Liver (tissue), 9 donors: ENCODE measurements around the gene XG. TPM values are rescaled to one million over a fixed set of nuclear protein-coding genes. Genes with fewer than 3 reads are reported as not detected.

Source experiments
- DNase-seq: peaks from one replicate; pipeline ENCODE4 v3.0.0-alpha.2; 2017; ENCODE audit warnings: low spot score
- H3K27ac ChIP-seq, 2 donors: one replicate each; pipeline ENCODE4 v1.7.0; 2013; ENCODE audit warnings: inconsistent platforms in 2 of 2, low read length in 2 of 2, control low read depth in 1 of 2, low read depth in 1 of 2, mild to moderate bottlenecking in 1 of 2
- H3K27me3 ChIP-seq, 4 donors: one replicate each; pipeline versions ENCODE4 v1.6.1 to v1.7.0; 2013; ENCODE audit warnings: low read length in 3 of 4, inconsistent platforms in 1 of 4, mild to moderate bottlenecking in 1 of 4, moderate library complexity in 1 of 4; ENCODE audit not compliant: control insufficient read depth in 4 of 4, insufficient read depth in 4 of 4
- H3K36me3 ChIP-seq, 4 donors: one replicate each; pipeline versions ENCODE4 v1.6.1 to v1.7.0; 2013; ENCODE audit warnings: low read length in 3 of 4, mild to moderate bottlenecking in 3 of 4, low read depth in 1 of 4, moderate library complexity in 1 of 4; ENCODE audit not compliant: control insufficient read depth in 4 of 4, insufficient read depth in 3 of 4
- H3K4me1 ChIP-seq, 4 donors: one replicate each; pipeline versions ENCODE4 v1.6.1 to v1.7.0; 2013; ENCODE audit warnings: low read length in 3 of 4, mild to moderate bottlenecking in 3 of 4, moderate library complexity in 1 of 4; ENCODE audit not compliant: control insufficient read depth in 4 of 4, insufficient read depth in 4 of 4
- H3K4me3 ChIP-seq, 3 donors: one replicate each; pipeline versions ENCODE4 v1.6.1 to v1.7.0; 2013; ENCODE audit warnings: low read length in 3 of 3, control low read depth in 1 of 3, low read depth in 1 of 3, mild to moderate bottlenecking in 1 of 3
- H3K9ac ChIP-seq, 2 donors: one replicate each; pipeline ENCODE4 v1.7.0; 2013; ENCODE audit warnings: low read length in 2 of 2, mild to moderate bottlenecking in 2 of 2, moderate library complexity in 2 of 2, control low read depth in 1 of 2, low read depth in 1 of 2
- H3K9me3 ChIP-seq, 4 donors: one replicate each; pipeline versions ENCODE4 v1.6.1 to v1.7.0; 2013; ENCODE audit warnings: low read length in 3 of 4; ENCODE audit not compliant: control insufficient read depth in 4 of 4
- EGR1 ChIP-seq, 2 donors: IDR thresholded peaks; 2 replicates each; pipeline ENCODE4 v1.6.1; 2016 to 2018; ENCODE audit warnings: antibody characterized with exemption in 2 of 2, low read depth in 2 of 2
- FOXA1 ChIP-seq: IDR thresholded peaks from 2 replicates; pipeline ENCODE4 v1.6.1; 2016; ENCODE audit warnings: antibody characterized with exemption
- FOXA2 ChIP-seq: IDR thresholded peaks from 2 replicates; pipeline ENCODE4 v1.6.1; 2016; ENCODE audit warnings: antibody characterized with exemption
- GABPA ChIP-seq, 2 donors: IDR thresholded peaks in 1 of 2; conservative IDR thresholded peaks in 1 of 2; 2 replicates each; pipeline ENCODE4 v1.6.1; 2016; ENCODE audit warnings: antibody characterized with exemption in 2 of 2, mild to moderate bottlenecking in 1 of 2, moderate library complexity in 1 of 2
- HNF4A ChIP-seq, 2 donors: conservative IDR thresholded peaks; 2 replicates each; pipeline ENCODE4 v1.6.1; 2016; ENCODE audit warnings: antibody characterized with exemption in 2 of 2, mild to moderate bottlenecking in 2 of 2
- HNF4G ChIP-seq: IDR thresholded peaks from 2 replicates; pipeline ENCODE4 v1.6.1; 2016; ENCODE audit warnings: antibody characterized with exemption
- JUND ChIP-seq, 2 donors: IDR thresholded peaks; 2 replicates each; pipeline ENCODE4 v1.6.1; 2016; ENCODE audit warnings: antibody characterized with exemption in 2 of 2
- NR2F2 ChIP-seq: IDR thresholded peaks from 2 replicates; pipeline ENCODE4 v1.6.1; 2016; ENCODE audit warnings: antibody characterized with exemption
- RAD21 ChIP-seq, 2 donors: IDR thresholded peaks; 2 replicates each; pipeline ENCODE4 v1.6.1; 2016; ENCODE audit warnings: antibody characterized with exemption in 2 of 2, mild to moderate bottlenecking in 2 of 2
- SP1 ChIP-seq: IDR thresholded peaks from 2 replicates; pipeline ENCODE4 v1.6.1; 2018; ENCODE audit warnings: antibody characterized with exemption, mild to moderate bottlenecking
- TAF1 ChIP-seq: conservative IDR thresholded peaks from 2 replicates; pipeline ENCODE4 v1.6.1; 2016; ENCODE audit warnings: antibody characterized with exemption, mild to moderate bottlenecking
- YY1 ChIP-seq: IDR thresholded peaks from 2 replicates; pipeline ENCODE4 v1.6.1; 2016; ENCODE audit warnings: antibody characterized with exemption, mild to moderate bottlenecking
- WGBS: extraction: QIAGEN DNeasy Blood & Tissue Kit; methylation state at CpG from one replicate; pipeline ENCODE4 v1.1.7; 2013; 5-methylcytosine and 5-hydroxymethylcytosine counted together
- polyA plus RNA-seq, 2 donors: library from polyadenylated mRNA; stranded (reverse) in 1 of 2; unstranded in 1 of 2; fragments of 200-250 nt in 1 of 2; fragments of >200 nt in 1 of 2; fragmentation: Nextera tagmentation in 1 of 2; extraction: Ambion mirVana in 1 of 2; gene quantifications; one replicate each; pipeline versions ENCODE4 v1.2.1 to v1.2.3, GENCODE V29; 2013 to 2015
- total RNA-seq, 2 donors: library from RNA; depleted of rRNA; stranded (reverse); fragments of >200 nt; gene quantifications; one replicate each; pipeline ENCODE4 v1.2.3, GENCODE V29; 2014
- TF ChIP-seq, protein P1 (sequence below): IDR thresholded peaks from 2 replicates; pipeline ENCODE4 v1.6.1; 2016; ENCODE audit warnings: antibody characterized with exemption
- TF ChIP-seq, protein P2 (sequence below): IDR thresholded peaks from 2 replicates; pipeline ENCODE4 v1.6.1; 2016; ENCODE audit warnings: antibody characterized with exemption
- TF ChIP-seq, protein P3 (sequence below): IDR thresholded peaks from 2 replicates; pipeline ENCODE4 v1.6.1; 2016; ENCODE audit warnings: antibody characterized with exemption
- TF ChIP-seq, protein P4 (sequence below): fragments of 150-350 bp; IDR thresholded peaks from 2 replicates; pipeline ENCODE4 v1.5.1; 2017; ENCODE audit warnings: improper control_type of control experiment, low read depth, low read length; ENCODE audit not compliant: missing input control
- TF ChIP-seq, protein P5 (sequence below): IDR thresholded peaks from 2 replicates; pipeline ENCODE4 v1.6.1; 2016; ENCODE audit warnings: antibody characterized with exemption, mild to moderate bottlenecking
- donor health status: healthy.
- donor health status: healthy.
- donor health status: healthy.
- donor health status: healthy.
- donor health status: healthy.

XG gene
- total and polyA plus RNA-seq, 4 donors = 0.02 to 0.93 (median 0.74) TPM; not detected in 1

DNA sequence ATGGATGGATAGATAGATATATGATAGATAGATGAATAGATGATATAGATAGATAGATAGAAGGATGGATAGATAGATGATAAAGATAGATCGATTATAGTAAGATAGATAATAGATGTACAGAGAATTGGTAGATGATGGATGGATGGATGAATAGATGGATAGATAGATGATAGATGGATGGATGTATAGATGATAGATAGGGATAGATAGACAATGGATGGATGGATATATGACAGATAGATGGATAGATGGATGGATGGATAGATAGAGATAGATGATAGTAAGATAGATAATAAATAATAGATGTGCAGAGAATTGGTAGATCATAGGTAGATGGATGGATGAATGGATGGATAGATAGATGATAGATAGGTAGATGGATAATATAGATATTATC, 89.1 kb downstream of the XG start:
- Histone ChIP-seq H3K4me3 (no peak overlapping the region), H3K27me3 (no peaks in the 10 kb centered on the region)

DNA sequence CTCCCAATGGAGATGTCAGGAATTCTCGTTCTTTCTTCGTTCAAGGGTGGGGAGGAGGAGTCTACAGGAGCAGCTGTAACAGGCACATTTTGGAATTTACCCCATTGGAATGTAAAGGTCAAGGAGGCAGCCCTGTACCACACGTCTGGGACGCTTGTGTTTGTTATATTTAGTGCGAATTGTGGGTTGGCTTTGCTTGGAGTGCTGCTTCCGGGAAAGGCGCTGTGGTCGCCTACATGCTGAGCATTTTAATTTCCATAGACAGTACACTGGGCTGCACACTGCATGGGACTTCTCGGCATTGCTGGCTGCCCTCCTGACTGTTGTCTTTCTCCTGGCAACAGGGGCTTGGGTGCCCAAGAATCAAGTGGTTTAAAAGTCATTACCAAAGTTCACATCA, 89.7 kb downstream of the XG start:
- TF ChIP-seq FOXA2 (no peak), EGR1 (IDR thresholded peaks at IDR 0.05; ENCODE audit: low read depth in 2 of 2) (no peak), JUND (IDR thresholded peaks at IDR 0.05) (no peak), GABPA (IDR thresholded peaks at IDR 0.05 in 1 of 2, conservative IDR thresholded peaks at IDR 0.05 in 1 of 2) (no peak), HNF4G (no peak), YY1 (no peak), SP1 (no peak), FOXA1 (no peak), RAD21 (IDR thresholded peaks at IDR 0.05) (no peak), HNF4A (conservative IDR thresholded peaks at IDR 0.05) (no peak)
- TF ChIP-seq, protein P1, sequence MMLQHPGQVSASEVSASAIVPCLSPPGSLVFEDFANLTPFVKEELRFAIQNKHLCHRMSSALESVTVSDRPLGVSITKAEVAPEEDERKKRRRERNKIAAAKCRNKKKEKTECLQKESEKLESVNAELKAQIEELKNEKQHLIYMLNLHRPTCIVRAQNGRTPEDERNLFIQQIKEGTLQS = no peak
- TF ChIP-seq, protein P2, sequence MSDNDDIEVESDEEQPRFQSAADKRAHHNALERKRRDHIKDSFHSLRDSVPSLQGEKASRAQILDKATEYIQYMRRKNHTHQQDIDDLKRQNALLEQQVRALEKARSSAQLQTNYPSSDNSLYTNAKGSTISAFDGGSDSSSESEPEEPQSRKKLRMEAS = no peak
- TF ChIP-seq, protein P3, sequence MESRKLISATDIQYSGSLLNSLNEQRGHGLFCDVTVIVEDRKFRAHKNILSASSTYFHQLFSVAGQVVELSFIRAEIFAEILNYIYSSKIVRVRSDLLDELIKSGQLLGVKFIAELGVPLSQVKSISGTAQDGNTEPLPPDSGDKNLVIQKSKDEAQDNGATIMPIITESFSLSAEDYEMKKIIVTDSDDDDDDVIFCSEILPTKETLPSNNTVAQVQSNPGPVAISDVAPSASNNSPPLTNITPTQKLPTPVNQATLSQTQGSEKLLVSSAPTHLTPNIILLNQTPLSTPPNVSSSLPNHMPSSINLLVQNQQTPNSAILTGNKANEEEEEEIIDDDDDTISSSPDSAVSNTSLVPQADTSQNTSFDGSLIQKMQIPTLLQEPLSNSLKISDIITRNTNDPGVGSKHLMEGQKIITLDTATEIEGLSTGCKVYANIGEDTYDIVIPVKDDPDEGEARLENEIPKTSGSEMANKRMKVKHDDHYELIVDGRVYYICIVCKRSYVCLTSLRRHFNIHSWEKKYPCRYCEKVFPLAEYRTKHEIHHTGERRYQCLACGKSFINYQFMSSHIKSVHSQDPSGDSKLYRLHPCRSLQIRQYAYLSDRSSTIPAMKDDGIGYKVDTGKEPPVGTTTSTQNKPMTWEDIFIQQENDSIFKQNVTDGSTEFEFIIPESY = no peak
- no peak overlapping the region for H3K4me3 ChIP-seq
- no peak for DNase-seq
- H3K9me3 ChIP-seq = peaks cover 0 to 7% (median 2%) of the 10 kb centered on the region in 4 donors
- no peaks in the 10 kb centered on the region for H3K27me3 ChIP-seq
- no peak overlapping the region for H3K27ac ChIP-seq
- 91% methylated on average over 9 of the region's 9 CpGs for WGBS
- no peak overlapping the region for H3K9ac ChIP-seq
- no peaks in the 10 kb centered on the region for H3K4me1 ChIP-seq
- H3K36me3 ChIP-seq = peaks cover 0 to 11% (median 7%) of the 10 kb centered on the region in 4 donors

More for the DNA sequence above, 89.1 kb downstream of the XG start:
- no peaks in the 10 kb centered on the region for H3K4me1 ChIP-seq
- H3K9ac ChIP-seq = no peak overlapping the region
- no peak for DNase-seq
- peaks cover 0 to 7% (median 2%) of the 10 kb centered on the region in 4 donors for H3K9me3 ChIP-seq
- H3K27ac ChIP-seq = no peak overlapping the region
- peaks cover 0 to 11% (median 7%) of the 10 kb centered on the region in 4 donors for H3K36me3 ChIP-seq
- no peak for TF ChIP-seq GABPA (IDR thresholded peaks at IDR 0.05 in 1 of 2, conservative IDR thresholded peaks at IDR 0.05 in 1 of 2)
- TF ChIP-seq JUND (IDR thresholded peaks at IDR 0.05) = no peak
- TF ChIP-seq, protein P4, sequence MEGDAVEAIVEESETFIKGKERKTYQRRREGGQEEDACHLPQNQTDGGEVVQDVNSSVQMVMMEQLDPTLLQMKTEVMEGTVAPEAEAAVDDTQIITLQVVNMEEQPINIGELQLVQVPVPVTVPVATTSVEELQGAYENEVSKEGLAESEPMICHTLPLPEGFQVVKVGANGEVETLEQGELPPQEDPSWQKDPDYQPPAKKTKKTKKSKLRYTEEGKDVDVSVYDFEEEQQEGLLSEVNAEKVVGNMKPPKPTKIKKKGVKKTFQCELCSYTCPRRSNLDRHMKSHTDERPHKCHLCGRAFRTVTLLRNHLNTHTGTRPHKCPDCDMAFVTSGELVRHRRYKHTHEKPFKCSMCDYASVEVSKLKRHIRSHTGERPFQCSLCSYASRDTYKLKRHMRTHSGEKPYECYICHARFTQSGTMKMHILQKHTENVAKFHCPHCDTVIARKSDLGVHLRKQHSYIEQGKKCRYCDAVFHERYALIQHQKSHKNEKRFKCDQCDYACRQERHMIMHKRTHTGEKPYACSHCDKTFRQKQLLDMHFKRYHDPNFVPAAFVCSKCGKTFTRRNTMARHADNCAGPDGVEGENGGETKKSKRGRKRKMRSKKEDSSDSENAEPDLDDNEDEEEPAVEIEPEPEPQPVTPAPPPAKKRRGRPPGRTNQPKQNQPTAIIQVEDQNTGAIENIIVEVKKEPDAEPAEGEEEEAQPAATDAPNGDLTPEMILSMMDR = no peak
- TF ChIP-seq, protein P5, sequence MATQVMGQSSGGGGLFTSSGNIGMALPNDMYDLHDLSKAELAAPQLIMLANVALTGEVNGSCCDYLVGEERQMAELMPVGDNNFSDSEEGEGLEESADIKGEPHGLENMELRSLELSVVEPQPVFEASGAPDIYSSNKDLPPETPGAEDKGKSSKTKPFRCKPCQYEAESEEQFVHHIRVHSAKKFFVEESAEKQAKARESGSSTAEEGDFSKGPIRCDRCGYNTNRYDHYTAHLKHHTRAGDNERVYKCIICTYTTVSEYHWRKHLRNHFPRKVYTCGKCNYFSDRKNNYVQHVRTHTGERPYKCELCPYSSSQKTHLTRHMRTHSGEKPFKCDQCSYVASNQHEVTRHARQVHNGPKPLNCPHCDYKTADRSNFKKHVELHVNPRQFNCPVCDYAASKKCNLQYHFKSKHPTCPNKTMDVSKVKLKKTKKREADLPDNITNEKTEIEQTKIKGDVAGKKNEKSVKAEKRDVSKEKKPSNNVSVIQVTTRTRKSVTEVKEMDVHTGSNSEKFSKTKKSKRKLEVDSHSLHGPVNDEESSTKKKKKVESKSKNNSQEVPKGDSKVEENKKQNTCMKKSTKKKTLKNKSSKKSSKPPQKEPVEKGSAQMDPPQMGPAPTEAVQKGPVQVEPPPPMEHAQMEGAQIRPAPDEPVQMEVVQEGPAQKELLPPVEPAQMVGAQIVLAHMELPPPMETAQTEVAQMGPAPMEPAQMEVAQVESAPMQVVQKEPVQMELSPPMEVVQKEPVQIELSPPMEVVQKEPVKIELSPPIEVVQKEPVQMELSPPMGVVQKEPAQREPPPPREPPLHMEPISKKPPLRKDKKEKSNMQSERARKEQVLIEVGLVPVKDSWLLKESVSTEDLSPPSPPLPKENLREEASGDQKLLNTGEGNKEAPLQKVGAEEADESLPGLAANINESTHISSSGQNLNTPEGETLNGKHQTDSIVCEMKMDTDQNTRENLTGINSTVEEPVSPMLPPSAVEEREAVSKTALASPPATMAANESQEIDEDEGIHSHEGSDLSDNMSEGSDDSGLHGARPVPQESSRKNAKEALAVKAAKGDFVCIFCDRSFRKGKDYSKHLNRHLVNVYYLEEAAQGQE = no peak
- no peak for TF ChIP-seq YY1
- TF ChIP-seq HNF4G = no peak
- no peak for TF ChIP-seq NR2F2
- no peak for TF ChIP-seq RAD21 (IDR thresholded peaks at IDR 0.05)
- no peak for TF ChIP-seq EGR1 (IDR thresholded peaks at IDR 0.05; ENCODE audit: low read depth in 2 of 2)
- no peak for TF ChIP-seq SP1
- no peak for TF ChIP-seq HNF4A (conservative IDR thresholded peaks at IDR 0.05)
- TF ChIP-seq, protein P1 = no peak
- no peak for TF ChIP-seq TAF1
- WGBS = 89% methylated on average over 1 of the region's 1 CpG
